GM12873 (cell line): ENCODE data around the gene CD24.

Experiments used
- TF ChIP-seq, protein P1 (sequence below): IDR thresholded peaks from 2 replicates; pipeline ENCODE4 v1.5.1; 2012; ENCODE audit warnings: low read depth, mild to moderate bottlenecking, moderate library complexity, low read length, control low read depth; ENCODE audit not compliant: insufficient read depth; ENCODE audit errors: missing control alignments

CD24 gene

DNA sequence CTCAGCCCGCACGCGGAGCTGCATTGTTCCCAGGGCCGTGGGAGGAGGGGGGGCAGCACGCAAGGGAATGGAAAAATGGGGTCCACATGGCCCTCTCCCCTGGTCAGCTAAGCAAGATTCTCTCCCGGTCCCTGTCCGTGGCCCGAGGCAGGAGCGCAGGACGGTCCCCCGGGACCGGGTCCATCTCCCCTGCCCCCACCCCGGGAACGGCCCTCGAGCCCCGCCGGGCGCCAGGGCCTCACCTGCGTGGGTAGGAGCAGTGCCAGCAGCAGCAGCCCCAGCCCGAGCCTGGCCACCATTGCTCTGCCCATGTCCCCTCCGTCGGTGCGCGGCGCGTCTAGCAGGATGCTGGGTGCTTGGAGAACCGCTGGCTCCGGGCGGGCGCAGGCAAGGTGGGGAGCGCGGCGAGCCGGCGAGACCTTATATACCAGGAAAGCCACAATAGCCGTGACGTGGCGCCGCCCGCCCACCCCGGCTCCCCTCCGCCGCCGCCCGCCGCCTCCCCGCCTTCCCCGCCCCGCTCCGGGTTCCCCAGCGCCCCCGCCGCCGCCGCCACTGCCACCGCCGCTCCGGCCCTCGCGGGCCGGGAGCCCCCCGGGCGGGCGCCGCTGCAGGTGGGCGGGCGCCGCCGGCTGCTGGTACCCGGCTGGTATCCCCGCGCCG is at the start of gene CD24:
Gene CD24, minus strand, starts transcription at position 394 of the 663 bp plus-strand sequence. Its CDS starts 83 bp downstream, at position 311.
- TF ChIP-seq, protein P1, sequence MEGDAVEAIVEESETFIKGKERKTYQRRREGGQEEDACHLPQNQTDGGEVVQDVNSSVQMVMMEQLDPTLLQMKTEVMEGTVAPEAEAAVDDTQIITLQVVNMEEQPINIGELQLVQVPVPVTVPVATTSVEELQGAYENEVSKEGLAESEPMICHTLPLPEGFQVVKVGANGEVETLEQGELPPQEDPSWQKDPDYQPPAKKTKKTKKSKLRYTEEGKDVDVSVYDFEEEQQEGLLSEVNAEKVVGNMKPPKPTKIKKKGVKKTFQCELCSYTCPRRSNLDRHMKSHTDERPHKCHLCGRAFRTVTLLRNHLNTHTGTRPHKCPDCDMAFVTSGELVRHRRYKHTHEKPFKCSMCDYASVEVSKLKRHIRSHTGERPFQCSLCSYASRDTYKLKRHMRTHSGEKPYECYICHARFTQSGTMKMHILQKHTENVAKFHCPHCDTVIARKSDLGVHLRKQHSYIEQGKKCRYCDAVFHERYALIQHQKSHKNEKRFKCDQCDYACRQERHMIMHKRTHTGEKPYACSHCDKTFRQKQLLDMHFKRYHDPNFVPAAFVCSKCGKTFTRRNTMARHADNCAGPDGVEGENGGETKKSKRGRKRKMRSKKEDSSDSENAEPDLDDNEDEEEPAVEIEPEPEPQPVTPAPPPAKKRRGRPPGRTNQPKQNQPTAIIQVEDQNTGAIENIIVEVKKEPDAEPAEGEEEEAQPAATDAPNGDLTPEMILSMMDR = no peak

DNA sequence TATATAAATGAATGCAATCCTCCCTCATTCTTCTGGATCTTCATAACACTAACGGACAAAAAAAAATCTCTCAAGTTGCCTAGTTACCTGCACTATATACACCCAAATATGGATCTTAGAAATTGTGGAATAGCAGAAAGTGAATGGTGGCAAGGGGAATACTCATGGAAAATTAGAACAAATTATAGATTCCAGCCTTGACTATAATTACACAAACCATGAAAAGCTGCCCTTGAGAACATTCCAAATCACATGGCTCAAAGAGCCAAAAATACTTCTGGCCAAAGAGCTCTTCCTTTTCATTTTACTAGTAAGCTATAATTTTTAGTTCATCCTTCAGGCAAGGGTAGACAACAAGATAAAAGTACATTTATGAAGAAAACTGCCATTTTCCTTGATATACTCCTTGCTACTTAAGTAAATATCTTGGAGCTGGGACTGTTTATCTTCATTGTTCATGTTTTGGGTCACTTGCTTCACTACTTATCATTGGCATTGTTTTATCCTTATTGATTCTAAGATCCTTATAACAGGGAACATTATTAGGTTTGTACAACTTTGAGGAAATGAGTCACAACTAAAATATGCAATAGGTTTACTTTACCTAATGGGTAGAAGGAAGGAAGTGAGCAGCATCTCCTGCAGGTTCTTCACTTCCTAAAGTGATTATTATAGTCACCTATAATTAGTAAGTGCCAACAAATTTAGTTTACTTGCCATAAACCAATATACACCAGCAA is 47.1 kb upstream of the CD24 start:
- TF ChIP-seq, protein P1 = no peak

- TF ChIP-seq, protein P1 = no peak
Observed at GRCh38 chr6:107020239-107020638, 45.7 kb upstream of the CD24 start.

DNA sequence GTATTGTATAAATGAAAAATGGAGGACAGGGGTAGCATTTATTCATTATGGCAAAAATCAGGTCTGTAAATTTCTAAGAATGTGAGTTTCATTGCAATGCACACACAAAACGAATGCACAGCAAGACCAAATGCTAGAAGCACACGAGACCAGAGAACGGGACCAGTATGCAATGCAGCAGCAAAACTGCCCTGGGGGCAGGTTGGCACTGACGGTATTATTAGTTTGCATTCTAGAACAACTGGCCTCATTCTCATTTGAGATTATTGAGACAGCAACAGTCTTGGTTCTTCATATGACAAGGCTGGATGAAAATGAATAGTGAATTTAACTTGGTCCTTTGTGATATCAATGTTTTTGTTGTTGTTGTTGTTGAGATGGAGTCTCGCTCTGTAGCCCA is 44.5 kb upstream of the CD24 start:
- TF ChIP-seq, protein P1 = no peak

- TF ChIP-seq, protein P1 = no peak
Observed at GRCh38 chr6:107009499-107009898, 35.0 kb upstream of the CD24 start.

- TF ChIP-seq, protein P1 = peak; percentile 96
Observed at GRCh38 chr6:106997392-106998158, 23.0 kb upstream of the CD24 start.

GRCh38 chr6:106995640-106996039 is 21.1 kb upstream of the CD24 start:
- TF ChIP-seq, protein P1 = no peak
